Sigmoid colon (tissue), 4 donors: ENCODE data around the gene TRAPPC3L.

Experiments
- EP300 ChIP-seq, 4 donors: sonication (generic); formaldehyde crosslinking; IDR thresholded peaks; one replicate each; pipeline ENCODE4 v1.6.1; 2017; ENCODE audit warnings: antibody characterized with exemption in 4 of 4
- POLR2A ChIP-seq, 2 donors: fragments of 450-650 bp; IDR thresholded peaks; one replicate each; pipeline ENCODE4 v1.6.1; 2016; ENCODE audit warnings: antibody characterized with exemption in 2 of 2, mild to moderate bottlenecking in 2 of 2, moderate library complexity in 2 of 2
- TF ChIP-seq, protein P1 (sequence below), 4 experiments: fragments of 450-650 bp in 3 of 4; fragments of 200-600 bp in 1 of 4; IDR thresholded peaks; one replicate each; pipeline ENCODE4 v1.5.1; 2016 to 2019; ENCODE audit warnings: antibody characterized with exemption in 4 of 4, mild to moderate bottlenecking in 3 of 4, moderate library complexity in 2 of 4

DNA sequence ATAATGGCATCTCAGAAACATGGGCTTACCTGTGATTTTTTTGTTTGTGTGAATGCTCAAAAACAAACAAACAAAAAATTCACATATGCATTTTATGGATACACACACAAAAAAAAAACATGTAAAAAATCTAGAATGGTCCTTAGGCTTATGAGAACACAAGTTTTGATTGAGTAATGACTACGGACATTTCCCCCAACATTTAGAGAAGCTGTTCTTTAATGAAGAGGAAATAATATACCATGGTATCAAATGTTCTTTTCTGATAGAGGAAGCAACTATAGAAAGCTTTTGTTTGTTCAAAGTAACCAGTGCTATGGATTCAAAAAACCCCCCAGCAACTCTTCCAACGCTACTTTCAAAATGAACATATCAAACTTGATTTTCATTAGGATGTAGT is 93.0 kb downstream of the TRAPPC3L start:
- no peak for TF ChIP-seq EP300 (IDR thresholded peaks at IDR 0.05)
- TF ChIP-seq, protein P1, sequence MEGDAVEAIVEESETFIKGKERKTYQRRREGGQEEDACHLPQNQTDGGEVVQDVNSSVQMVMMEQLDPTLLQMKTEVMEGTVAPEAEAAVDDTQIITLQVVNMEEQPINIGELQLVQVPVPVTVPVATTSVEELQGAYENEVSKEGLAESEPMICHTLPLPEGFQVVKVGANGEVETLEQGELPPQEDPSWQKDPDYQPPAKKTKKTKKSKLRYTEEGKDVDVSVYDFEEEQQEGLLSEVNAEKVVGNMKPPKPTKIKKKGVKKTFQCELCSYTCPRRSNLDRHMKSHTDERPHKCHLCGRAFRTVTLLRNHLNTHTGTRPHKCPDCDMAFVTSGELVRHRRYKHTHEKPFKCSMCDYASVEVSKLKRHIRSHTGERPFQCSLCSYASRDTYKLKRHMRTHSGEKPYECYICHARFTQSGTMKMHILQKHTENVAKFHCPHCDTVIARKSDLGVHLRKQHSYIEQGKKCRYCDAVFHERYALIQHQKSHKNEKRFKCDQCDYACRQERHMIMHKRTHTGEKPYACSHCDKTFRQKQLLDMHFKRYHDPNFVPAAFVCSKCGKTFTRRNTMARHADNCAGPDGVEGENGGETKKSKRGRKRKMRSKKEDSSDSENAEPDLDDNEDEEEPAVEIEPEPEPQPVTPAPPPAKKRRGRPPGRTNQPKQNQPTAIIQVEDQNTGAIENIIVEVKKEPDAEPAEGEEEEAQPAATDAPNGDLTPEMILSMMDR (IDR thresholded peaks at IDR 0.05): no peak
- no peak for TF ChIP-seq POLR2A (IDR thresholded peaks at IDR 0.05)
